PC-9 (cell line): ENCODE measurements around the gene OTX1.

Source experiments
- CTCF ChIP-seq: fragments of 200-600 bp; sonication (generic); conservative IDR thresholded peaks from 2 replicates; pipeline ENCODE4 v1.6.1; 2017; ENCODE audit warnings: mixed run types, antibody characterized with exemption, mild to moderate bottlenecking, moderate library complexity
- EZH2 ChIP-seq: fragments of 200-600 bp; sonication (generic); IDR thresholded peaks from 2 replicates; pipeline ENCODE4 v1.8.0; 2017; ENCODE audit warnings: antibody characterized with exemption, low read depth

- TF ChIP-seq CTCF (no peak), EZH2 (no peak)
These were observed 4.8 kb downstream of the OTX1 start for GRCh38 chr2:63055226-63056106.
